HG02852 (cell line): ENCODE data around the gene ALPL.
"Not testable (repeated sequence)": the region's sequence is repeated elsewhere in the genome, so short reads cannot be mapped to it uniquely, and the experiment has no call there.

Experiments
- ATAC-seq: cut with Tn5 transposase; IDR thresholded peaks from one replicate; pipeline ENCODE4 v1.9.1; 2021; ENCODE audit warnings: mild to moderate bottlenecking, moderate library complexity; ENCODE audit not compliant: unreplicated experiment

Gene ALPL

GRCh38 chr1:21553116-21553926 lies 44.1 kb downstream of the ALPL start:
- ATAC-seq: no peak

- no peak for ATAC-seq
Observed at GRCh38 chr1:21559788-21560567, 50.8 kb downstream of the ALPL start.

- no peak for ATAC-seq
Observed at GRCh38 chr1:21560916-21561638, 51.9 kb downstream of the ALPL start.

- no peak for ATAC-seq
Observed at GRCh38 chr1:21562896-21563295, 53.7 kb downstream of the ALPL start.

GRCh38 chr1:21563971-21564370 lies 54.7 kb downstream of the ALPL start:
- no peak for ATAC-seq

- ATAC-seq: no peak
Observed at GRCh38 chr1:21564521-21565095, 55.4 kb downstream of the ALPL start.

GRCh38 chr1:21565285-21565684 lies 56.1 kb downstream of the ALPL start:
- ATAC-seq: no peak

GRCh38 chr1:21566361-21566760 lies 57.1 kb downstream of the ALPL start:
- not testable (repeated sequence) for ATAC-seq

- ATAC-seq: no peak
Observed at GRCh38 chr1:21567241-21568005, 58.2 kb downstream of the ALPL start.

GRCh38 chr1:21568006-21568746 lies 59.0 kb downstream of the ALPL start:
- no peak for ATAC-seq

GRCh38 chr1:21568809-21569385 lies 59.7 kb downstream of the ALPL start:
- no peak for ATAC-seq

GRCh38 chr1:21569820-21570527 lies 60.8 kb downstream of the ALPL start:
- ATAC-seq: no peak

GRCh38 chr1:21570528-21570875 lies 61.3 kb downstream of the ALPL start:
- no peak for ATAC-seq

- ATAC-seq: no peak
Observed at GRCh38 chr1:21570885-21571284, 61.7 kb downstream of the ALPL start.

GRCh38 chr1:21572221-21572620 lies 63.0 kb downstream of the ALPL start:
- no peak for ATAC-seq

- no peak for ATAC-seq
Observed at GRCh38 chr1:21572735-21573277, 63.6 kb downstream of the ALPL start.

GRCh38 chr1:21573475-21573874 lies 64.3 kb downstream of the ALPL start:
- ATAC-seq: no peak

GRCh38 chr1:21573971-21574465 lies 64.8 kb downstream of the ALPL start:
- no peak for ATAC-seq
